Activated CD8-positive, alpha-beta memory T cell treated with anti-CD3 and anti-CD28 coated beads, Interleukin-2, amount 50 U/mL, for 4 hours (primary cell): Measurements from ENCODE around the gene PRSS36.
"Not testable (repeated sequence)": the region's sequence is repeated elsewhere in the genome, so short reads cannot be mapped to it uniquely, and the experiment has no call there.

Experiments
- DNase-seq: peaks from one replicate; pipeline ENCODE4 v3.0.0-alpha.2; 2020

The PRSS36 gene

GRCh38 chr16:31141489-31142108, 8.3 kb downstream of the PRSS36 start:
- DNase-seq: no peak

GRCh38 chr16:31141071-31141469, 8.8 kb downstream of the PRSS36 start:
- DNase-seq: not testable (repeated sequence)

GRCh38 chr16:31138621-31139578, 11.0 kb downstream of the PRSS36 start:
- no peak for DNase-seq

GRCh38 chr16:31136822-31137499, 12.9 kb downstream of the PRSS36 start:
- not testable (repeated sequence) for DNase-seq

GRCh38 chr16:31136287-31136662, 13.6 kb downstream of the PRSS36 start:
- DNase-seq: no peak

GRCh38 chr16:31135535-31136286, 14.2 kb downstream of the PRSS36 start, which contains the start of gene PRSS8:
Gene PRSS8 (minus strand): TSS chr16:31135727. CDS start chr16:31135498, 229 bp downstream.
- DNase-seq: no peak

- DNase-seq: no peak
These were observed 15.0 kb downstream of the PRSS36 start for GRCh38 chr16:31134625-31135534.

GRCh38 chr16:31134091-31134571, 15.7 kb downstream of the PRSS36 start:
- no peak for DNase-seq

- no peak for DNase-seq
These were observed 16.8 kb downstream of the PRSS36 start for GRCh38 chr16:31133046-31133501.

GRCh38 chr16:31132303-31132979, 17.4 kb downstream of the PRSS36 start:
- no peak for DNase-seq

- DNase-seq: no peak
These were observed 18.0 kb downstream of the PRSS36 start for GRCh38 chr16:31131841-31132271.

- no peak for DNase-seq
These were observed 18.4 kb downstream of the PRSS36 start for GRCh38 chr16:31131416-31131815.

GRCh38 chr16:31130899-31131298, 19.0 kb downstream of the PRSS36 start:
- DNase-seq: no peak

- DNase-seq: no peak
These were observed 19.5 kb downstream of the PRSS36 start for GRCh38 chr16:31130336-31130891.

GRCh38 chr16:31129568-31130335, 20.1 kb downstream of the PRSS36 start:
- no peak for DNase-seq

GRCh38 chr16:31128711-31129567, 20.9 kb downstream of the PRSS36 start:
- no peak for DNase-seq

- DNase-seq: no peak
These were observed 22.7 kb downstream of the PRSS36 start for GRCh38 chr16:31127182-31127581.

GRCh38 chr16:31125844-31126243, 24.0 kb downstream of the PRSS36 start:
- DNase-seq: no peak

- no peak for DNase-seq
These were observed 29.7 kb downstream of the PRSS36 start for GRCh38 chr16:31120129-31120528.
